Heart left ventricle (tissue), 13 donors: ENCODE measurements around the gene GHR.

Source experiments
- CTCF ChIP-seq, 12 donors: fragments of 200-600 bp; sonication (generic) in 4 of 12; IDR thresholded peaks; one replicate each; pipeline versions ENCODE4 v1.5.0 to v1.8.0; 2018 to 2022; ENCODE audit warnings: antibody characterized with exemption in 12 of 12, mild to moderate bottlenecking in 5 of 12
- POLR2A ChIP-seq, 2 donors: fragments of 450-650 bp; IDR thresholded peaks; one replicate each; pipeline ENCODE4 v1.6.1; 2017; ENCODE audit warnings: antibody characterized with exemption in 2 of 2, mild to moderate bottlenecking in 2 of 2, moderate library complexity in 2 of 2
- donor health status: ischemic (EF 13 %, LVEDD 7.1; RV severe dilation, severe dysfunction).
- donor health status: DM: no; HTN: yes; CAD: no.
- donor health status: DM: no; HTN: no; CAD: no.
- donor health status: ischemic (EF 25% LVEDD 6.9; RV normal size, moderate dysfunction).
- donor health status: ischemic (EF 25% LVEDD 5.7; RV mildly dilated, moderate dysfunction).
- donor health status: ischemic (EF 35%, LVEDD 5.7; RV mildly dilated, moderate dysfunction).
- donor health status: nonischemic (EF 11% LVEDD 7.7; RV severe dilation, severe dysfunction).
- donor health status: DM: yes; HTN: yes; CAD: no.
- donor health status: PGD.
- donor health status: ischemic (EF 29% LVEDD 5.4; RV normal size, mild dysfunction).
- donor health status: nonischemic (EF 23%, LVEDD 6.1; RV moderate dilation, normal function).

GRCh38 chr5:42570966-42571960 lies 148.0 kb downstream of the GHR start:
- TF ChIP-seq CTCF (IDR thresholded peaks at IDR 0.05), result no peak
- no peak for TF ChIP-seq POLR2A (IDR thresholded peaks at IDR 0.05)
